ENCODE results near the gene TMPRSS11F. TPM values are rescaled to one million over a fixed set of nuclear protein-coding genes. Genes with fewer than 3 reads are reported as not detected.

Gene TMPRSS11F
- total and polyA plus RNA-seq, 4 donors: not detected

GRCh38 chr4:68148800-68149685, 19.4 kb upstream of the TMPRSS11F start:
- DNase-seq: no peak
- Histone ChIP-seq H3K9ac (ENCODE audit: insufficient read depth in 1 of 2, low read length in 2 of 2) (no peak overlapping the region), H3K4me3 (no peak overlapping the region), H3K27ac (ENCODE audit: low read depth in 1 of 2, low read length in 1 of 2) (no peak overlapping the region), H3K9me3 (ENCODE audit: control insufficient read depth in 4 of 4, insufficient read depth in 3 of 4, low read length in 3 of 4) (peaks cover 0 to 5% (median 3%) of the 10 kb centered on the region in 4 donors), H3K27me3 (ENCODE audit: control insufficient read depth in 3 of 3, insufficient read depth in 3 of 3, low read length in 2 of 3) (no peaks in the 10 kb centered on the region), H3K36me3 (ENCODE audit: control insufficient read depth in 4 of 4, insufficient read depth in 4 of 4, low read length in 4 of 4) (no peaks in the 10 kb centered on the region), H3K4me1 (ENCODE audit: control insufficient read depth in 5 of 5, insufficient read depth in 5 of 5, low read length in 5 of 5) (no peaks in the 10 kb centered on the region)
- TF ChIP-seq CTCF (IDR thresholded peaks at IDR 0.05; ENCODE audit: control extremely low read depth, extremely low read depth): no peak
- WGBS, 2 donors: 82 to 91% methylated on average over 3 of the region's 3 CpGs
- no peak for ATAC-seq (ENCODE audit: insufficient read depth, low FRiP score)

- H3K4me1 ChIP-seq (ENCODE audit: control insufficient read depth in 5 of 5, insufficient read depth in 5 of 5, low read length in 5 of 5): no peaks in the 10 kb centered on the region
- no peaks in the 10 kb centered on the region for H3K36me3 ChIP-seq (ENCODE audit: control insufficient read depth in 4 of 4, insufficient read depth in 4 of 4, low read length in 4 of 4)
- DNase-seq (no peak), ATAC-seq (ENCODE audit: insufficient read depth, low FRiP score) (no peak)
- TF ChIP-seq CTCF (IDR thresholded peaks at IDR 0.05; ENCODE audit: control extremely low read depth, extremely low read depth): no peak
- no peak overlapping the region for H3K9ac ChIP-seq (ENCODE audit: insufficient read depth in 1 of 2, low read length in 2 of 2)
- H3K27ac ChIP-seq (ENCODE audit: low read depth in 1 of 2, low read length in 1 of 2): no peak overlapping the region
- H3K9me3 ChIP-seq (ENCODE audit: control insufficient read depth in 4 of 4, insufficient read depth in 3 of 4, low read length in 3 of 4): peaks cover 0 to 5% (median 3%) of the 10 kb centered on the region in 4 donors
- WGBS, 2 donors: 96 to 97% methylated on average over 1 of the region's 1 CpG
- no peaks in the 10 kb centered on the region for H3K27me3 ChIP-seq (ENCODE audit: control insufficient read depth in 3 of 3, insufficient read depth in 3 of 3, low read length in 2 of 3)
- H3K4me3 ChIP-seq: no peak overlapping the region
These were observed 17.4 kb upstream of the TMPRSS11F start for GRCh38 chr4:68147079-68147478.

- no peaks in the 10 kb centered on the region for H3K36me3 ChIP-seq (ENCODE audit: control insufficient read depth in 4 of 4, insufficient read depth in 4 of 4, low read length in 4 of 4)
- 75 to 86% methylated on average over 1 of the region's 1 CpG for WGBS, 2 donors
- H3K9me3 ChIP-seq (ENCODE audit: control insufficient read depth in 4 of 4, insufficient read depth in 3 of 4, low read length in 3 of 4): peaks cover 0 to 5% (median 3%) of the 10 kb centered on the region in 4 donors
- no peaks in the 10 kb centered on the region for H3K27me3 ChIP-seq (ENCODE audit: control insufficient read depth in 3 of 3, insufficient read depth in 3 of 3, low read length in 2 of 3)
- no peak for TF ChIP-seq CTCF (IDR thresholded peaks at IDR 0.05; ENCODE audit: control extremely low read depth, extremely low read depth)
- no peak overlapping the region for H3K9ac ChIP-seq (ENCODE audit: insufficient read depth in 1 of 2, low read length in 2 of 2)
- no peak overlapping the region for H3K4me3 ChIP-seq
- ATAC-seq (ENCODE audit: insufficient read depth, low FRiP score) (no peak), DNase-seq (no peak)
- H3K4me1 ChIP-seq (ENCODE audit: control insufficient read depth in 5 of 5, insufficient read depth in 5 of 5, low read length in 5 of 5): no peaks in the 10 kb centered on the region
- no peak overlapping the region for H3K27ac ChIP-seq (ENCODE audit: low read depth in 1 of 2, low read length in 1 of 2)
These were observed 15.6 kb upstream of the TMPRSS11F start for GRCh38 chr4:68145261-68145660.

Data from lung (tissue), 12 donors.